HG02943 (cell line): ENCODE results near the gene CCDC181.

Source experiments
- ATAC-seq: cut with Tn5 transposase; IDR thresholded peaks from one replicate; pipeline ENCODE4 v1.9.1; 2021; ENCODE audit warnings: mild to moderate bottlenecking, low read depth, moderate library complexity; ENCODE audit not compliant: unreplicated experiment

Gene CCDC181

GRCh38 chr1:169427081-169427641, at the start of gene CCDC181:
Gene CCDC181, minus strand, starts transcription at chr1:169427474. Its CDS starts 2,547 bp downstream, at chr1:169424927.
- peak; percentile 91 for ATAC-seq

GRCh38 chr1:169475806-169476387, 48.6 kb upstream of the CCDC181 start:
- ATAC-seq, result no peak

- ATAC-seq, result no peak
Measured at GRCh38 chr1:169474302-169474995, 47.2 kb upstream of the CCDC181 start.

- ATAC-seq, result no peak
Measured at GRCh38 chr1:169473347-169473746, 46.1 kb upstream of the CCDC181 start.

GRCh38 chr1:169472738-169473137, 45.5 kb upstream of the CCDC181 start:
- ATAC-seq, result no peak

- ATAC-seq, result no peak
Measured at GRCh38 chr1:169468982-169469381, 41.7 kb upstream of the CCDC181 start.

- no peak for ATAC-seq
Measured at GRCh38 chr1:169466259-169467230, 39.3 kb upstream of the CCDC181 start.

- no peak for ATAC-seq
Measured at GRCh38 chr1:169465281-169465680, 38.0 kb upstream of the CCDC181 start.

GRCh38 chr1:169462385-169462784, 35.1 kb upstream of the CCDC181 start:
- ATAC-seq, result no peak

- ATAC-seq, result no peak
Measured at GRCh38 chr1:169461390-169462000, 34.2 kb upstream of the CCDC181 start.

GRCh38 chr1:169460191-169460833, 33.0 kb upstream of the CCDC181 start:
- no peak for ATAC-seq

GRCh38 chr1:169457443-169457842, 30.2 kb upstream of the CCDC181 start:
- no peak for ATAC-seq

- ATAC-seq, result no peak
Measured at GRCh38 chr1:169456029-169456428, 28.8 kb upstream of the CCDC181 start.

- ATAC-seq, result no peak
Measured at GRCh38 chr1:169452921-169453320, 25.6 kb upstream of the CCDC181 start.

GRCh38 chr1:169451218-169451824, 24.0 kb upstream of the CCDC181 start:
- no peak for ATAC-seq

- ATAC-seq, result no peak
Measured at GRCh38 chr1:169443923-169444322, 16.6 kb upstream of the CCDC181 start.

- no peak for ATAC-seq
Measured at GRCh38 chr1:169426174-169426705, 1.0 kb downstream of the CCDC181 start.

GRCh38 chr1:169421309-169421708, 6.0 kb downstream of the CCDC181 start:
- ATAC-seq, result no peak

- ATAC-seq, result no peak
Measured at GRCh38 chr1:169414952-169415351, 12.3 kb downstream of the CCDC181 start.
